Gastroesophageal sphincter (tissue), 3 donors: ENCODE results near the gene GSK3A.

ENCODE experiments used
- CTCF ChIP-seq, 4 experiments: fragments of 200-600 bp in 2 of 4; fragments of 450-650 bp in 2 of 4; sonication (generic) in 1 of 4; IDR thresholded peaks; one replicate each; pipeline ENCODE4 v1.5.1; 2017 to 2019; ENCODE audit warnings: antibody characterized with exemption in 4 of 4, mild to moderate bottlenecking in 2 of 4, moderate library complexity in 2 of 4
- POLR2A ChIP-seq, 2 donors: fragments of 450-650 bp; IDR thresholded peaks; one replicate each; pipeline ENCODE4 v1.6.1; 2017; ENCODE audit warnings: antibody characterized with exemption in 2 of 2, mild to moderate bottlenecking in 2 of 2, moderate library complexity in 1 of 2
- POLR2AphosphoS5 ChIP-seq: sonication (generic); formaldehyde crosslinking; IDR thresholded peaks from one replicate; pipeline ENCODE4 v1.6.1; 2017; ENCODE audit warnings: antibody characterized with exemption

- TF ChIP-seq POLR2AphosphoS5 = no peak
- TF ChIP-seq CTCF (IDR thresholded peaks at IDR 0.05) = no peak
- TF ChIP-seq POLR2A (IDR thresholded peaks at IDR 0.05) = no peak
Observed at GRCh38 chr19:42233678-42234292, 8.6 kb downstream of the GSK3A start.
